ENCODE measurements around the gene CBX2.

The CBX2 gene

DNA sequence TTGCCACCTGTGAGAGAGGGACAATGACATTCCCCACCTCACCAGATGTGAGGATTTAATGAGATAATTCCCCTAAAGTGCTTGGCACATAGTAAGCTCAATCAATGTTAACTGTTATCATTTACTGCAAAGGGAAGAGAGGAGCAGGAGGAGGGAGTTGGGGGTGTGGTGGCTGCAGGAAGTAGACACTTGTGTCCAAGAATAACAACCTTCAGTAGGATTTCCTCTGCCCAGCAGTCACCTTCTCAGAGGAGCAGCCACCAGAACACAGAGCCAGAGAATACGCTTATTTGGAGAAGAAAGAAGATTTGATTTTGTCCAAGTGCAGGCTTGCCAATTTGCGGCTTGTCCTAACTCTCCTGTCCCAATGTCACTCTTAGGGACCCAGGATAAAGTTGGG is 51.1 kb downstream of the CBX2 start:
- DNase-seq (ENCODE audit: low read depth in 3 of 3): no peak

DNA sequence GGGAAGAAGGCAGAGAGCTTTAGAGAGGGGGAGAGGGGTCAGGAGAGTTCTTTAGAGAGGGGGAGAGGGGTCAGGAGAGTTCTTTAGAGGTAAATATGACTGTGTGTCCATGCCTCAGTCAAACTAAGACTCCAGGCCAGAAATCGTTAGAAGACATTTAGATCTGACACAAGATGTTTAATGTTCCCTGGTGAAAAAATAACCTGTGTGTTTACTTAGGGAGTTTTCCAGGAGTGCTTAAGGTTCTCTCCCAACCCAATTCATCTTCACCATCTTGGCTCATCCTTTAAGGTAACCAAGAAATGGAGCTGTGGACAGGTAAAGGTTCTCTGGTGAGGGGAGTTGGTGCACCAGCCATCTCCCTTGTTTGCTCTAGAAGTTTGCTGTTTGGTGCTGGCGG is 51.5 kb downstream of the CBX2 start:
- no peak for DNase-seq (ENCODE audit: low read depth in 3 of 3)

DNA sequence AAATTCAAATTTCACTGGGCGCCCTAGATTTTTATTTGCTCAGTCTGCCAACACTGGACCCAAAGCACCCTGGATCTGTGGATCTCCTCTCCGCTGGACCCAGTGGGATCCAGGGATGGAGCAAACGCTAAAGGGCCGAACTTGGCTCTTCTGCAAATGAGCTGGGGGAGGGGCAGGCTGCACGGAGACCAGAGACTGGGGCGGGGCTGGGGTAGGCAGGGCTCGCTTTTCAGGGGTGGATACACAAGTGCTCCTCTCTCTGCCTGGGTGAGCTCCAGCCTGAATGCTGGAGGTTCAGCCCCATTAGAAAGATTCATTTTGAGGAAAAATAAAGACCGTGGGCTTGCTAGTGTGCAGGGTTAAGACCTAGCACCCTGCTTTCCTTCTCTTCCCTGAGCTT is 52.4 kb downstream of the CBX2 start:
- DNase-seq (ENCODE audit: low read depth in 3 of 3): no peak

DNA sequence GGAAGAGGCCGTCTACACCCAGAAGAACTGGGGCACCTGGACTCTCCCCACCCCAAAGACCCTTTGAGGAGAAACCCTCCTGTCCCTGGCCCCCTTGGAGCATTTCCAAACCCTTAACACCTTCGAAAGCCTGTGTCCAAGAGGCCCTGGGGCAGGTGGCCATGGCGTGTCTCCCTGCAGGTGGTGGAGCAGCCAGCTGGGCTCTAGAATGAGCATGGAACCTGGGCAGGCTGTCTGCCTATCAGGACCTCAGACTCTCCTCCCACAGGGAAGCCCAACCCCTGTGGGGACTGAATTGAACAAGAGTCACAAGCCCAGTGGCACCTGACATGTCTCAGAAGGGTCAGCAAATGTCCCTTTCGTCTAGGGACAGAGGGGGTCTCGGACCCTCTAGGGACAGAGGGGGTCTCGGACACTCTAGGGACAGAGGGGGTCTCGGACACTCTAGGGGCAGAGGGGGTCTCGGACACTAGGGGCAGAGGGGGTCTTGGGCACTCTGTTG is 52.9 kb downstream of the CBX2 start:
- no peak for DNase-seq (ENCODE audit: low read depth in 3 of 3)

DNA sequence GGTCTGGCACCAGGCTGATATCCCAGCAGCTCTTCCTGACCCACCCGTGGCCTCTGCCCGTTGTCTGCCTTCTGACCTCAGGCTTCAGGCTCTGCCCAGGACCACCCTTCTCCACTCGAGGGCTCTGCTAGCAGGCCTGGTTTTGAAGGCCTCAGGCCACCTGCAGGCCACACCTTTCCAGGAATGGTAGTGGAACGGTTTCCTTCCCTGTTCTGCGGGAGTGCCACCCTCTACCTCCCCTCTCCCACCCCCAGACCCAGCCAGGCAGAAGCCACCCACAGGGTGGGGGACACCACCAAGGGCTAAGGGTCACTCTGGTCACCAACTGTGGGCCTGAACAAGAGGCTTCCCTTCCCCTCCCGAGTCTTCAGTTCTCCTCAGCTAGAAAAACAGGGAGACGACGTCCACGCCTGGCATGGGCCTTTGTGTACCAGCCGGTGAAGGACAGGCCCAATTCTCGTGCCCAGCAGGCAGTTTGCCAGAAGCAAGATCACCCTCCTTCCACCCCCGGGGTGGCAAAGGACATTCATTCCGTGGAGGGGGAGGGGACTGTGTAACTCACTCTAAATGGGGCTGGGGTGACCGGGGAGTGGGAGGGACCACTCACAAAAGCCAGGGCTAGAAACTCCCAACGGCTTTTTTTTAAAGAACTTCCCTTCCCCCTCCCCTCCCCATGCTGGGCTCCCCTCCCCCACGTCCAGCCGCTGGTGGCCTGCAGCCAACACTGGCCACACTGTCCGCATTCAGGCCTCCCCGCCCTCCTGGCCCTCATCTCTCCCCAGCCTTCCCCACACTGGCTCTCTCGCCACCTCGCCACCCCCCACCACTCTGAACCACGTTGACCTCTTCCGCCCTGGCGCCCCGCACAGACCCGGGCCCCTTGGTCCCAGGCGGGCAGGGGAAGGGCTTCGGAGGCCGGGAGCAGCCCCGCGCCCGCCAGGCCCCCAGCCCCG is 53.6 kb downstream of the CBX2 start:
- no peak for DNase-seq (ENCODE audit: low read depth in 3 of 3)

DNA sequence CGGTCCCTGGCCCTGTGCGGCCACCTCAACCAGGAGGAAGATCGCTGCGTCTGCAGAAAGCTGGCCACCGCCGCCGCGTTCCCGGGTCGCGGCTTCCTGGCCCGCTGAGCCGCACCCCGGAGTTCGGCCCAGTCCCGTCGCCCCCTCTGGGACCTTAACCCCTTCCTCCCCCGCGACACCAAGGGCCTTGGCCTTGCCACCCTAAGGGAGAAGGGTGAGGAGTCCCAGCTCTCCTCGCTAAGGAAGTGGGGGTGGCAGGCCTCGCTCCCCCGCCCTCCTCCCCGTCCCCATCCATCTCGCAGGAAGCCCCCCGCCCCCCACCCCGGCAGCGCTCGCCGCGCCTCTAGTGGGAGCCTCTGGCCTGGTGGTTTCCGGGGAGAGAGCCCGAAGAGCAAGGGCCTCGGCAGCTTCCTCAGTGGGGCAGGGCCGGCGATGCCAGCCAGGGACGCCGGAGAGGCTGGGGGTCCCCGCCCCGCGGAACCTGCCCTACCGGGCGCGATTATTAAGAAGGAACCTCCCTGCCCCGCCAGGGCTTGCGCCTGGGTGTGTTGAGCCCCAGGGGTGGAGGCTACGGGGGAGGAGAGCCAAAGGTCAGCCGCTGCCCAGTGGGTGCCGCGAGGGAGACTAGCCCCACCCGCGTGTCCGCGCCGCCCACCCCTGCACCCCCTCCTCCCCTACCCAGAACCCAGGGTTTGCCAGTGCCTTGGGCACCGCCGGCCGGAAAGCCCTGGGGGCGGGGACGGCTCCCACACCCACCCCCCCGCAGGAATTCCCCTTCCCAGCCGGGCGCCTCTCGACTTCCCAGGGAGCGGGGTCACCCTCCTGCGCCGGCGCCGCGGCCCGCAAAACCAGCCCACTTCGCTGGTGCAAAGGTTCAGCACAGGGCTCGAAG is 54.5 kb downstream of the CBX2 start:
- no peak for DNase-seq (ENCODE audit: low read depth in 3 of 3)

DNA sequence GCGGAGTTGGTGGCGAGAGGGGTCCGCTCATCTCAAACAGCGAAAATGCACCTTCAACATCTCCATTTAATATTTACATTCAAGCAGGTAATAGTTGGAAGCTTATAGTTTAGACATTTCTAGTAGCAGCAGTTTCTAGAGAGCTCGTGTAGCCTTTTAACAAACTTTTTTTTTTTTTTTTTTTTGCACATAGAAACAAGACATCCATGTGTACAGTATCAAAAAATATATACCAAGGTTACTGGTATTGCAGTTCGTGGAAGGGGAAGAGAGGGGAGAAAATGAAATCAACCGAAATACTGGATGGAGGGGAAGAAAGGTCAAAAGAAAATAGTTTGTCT is 55.1 kb downstream of the CBX2 start:
- DNase-seq (ENCODE audit: low read depth in 3 of 3): no peak

DNA sequence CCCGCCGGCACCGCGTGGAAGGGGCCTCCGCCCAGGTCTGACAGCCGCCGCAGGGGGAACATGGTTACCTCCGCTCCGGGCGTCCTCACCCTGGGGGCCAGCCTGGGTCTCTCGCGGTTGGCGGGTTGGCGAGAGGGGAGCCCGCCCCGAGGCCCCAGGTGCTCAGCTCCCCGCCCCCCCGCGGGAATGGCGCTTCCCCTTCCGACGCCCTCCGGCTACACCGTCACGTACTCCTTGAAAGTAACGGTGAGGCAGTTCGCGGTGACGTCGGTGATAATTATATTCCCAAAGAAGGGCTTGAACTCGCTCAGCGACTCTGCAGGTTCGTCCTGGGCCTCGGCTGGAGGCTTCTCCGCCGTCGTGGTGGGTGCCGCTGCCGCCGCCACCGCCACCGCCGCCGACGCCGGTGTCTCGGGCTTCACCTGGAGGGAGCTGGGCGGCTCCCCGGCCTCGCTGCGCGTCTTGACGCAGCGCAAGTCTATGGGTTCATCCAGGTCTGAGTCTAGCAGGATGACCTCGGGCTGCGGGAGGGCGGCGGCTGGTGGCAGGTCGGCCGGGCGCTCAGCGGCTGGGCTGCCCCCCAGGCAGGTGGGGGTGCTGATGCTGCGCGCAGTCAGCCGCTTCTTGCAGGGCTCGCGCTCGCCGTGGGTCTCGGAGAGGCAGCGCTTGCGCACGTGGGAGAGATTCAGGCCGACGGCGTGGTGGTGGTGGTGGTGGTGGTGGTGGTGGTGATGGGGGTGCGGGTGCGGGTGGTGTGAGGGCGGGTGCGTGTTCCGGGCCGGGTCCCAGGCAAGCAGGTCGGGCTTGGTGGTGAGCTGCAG is 56.0 kb downstream of the CBX2 start:
- DNase-seq (ENCODE audit: low read depth in 3 of 3): no peak

DNA sequence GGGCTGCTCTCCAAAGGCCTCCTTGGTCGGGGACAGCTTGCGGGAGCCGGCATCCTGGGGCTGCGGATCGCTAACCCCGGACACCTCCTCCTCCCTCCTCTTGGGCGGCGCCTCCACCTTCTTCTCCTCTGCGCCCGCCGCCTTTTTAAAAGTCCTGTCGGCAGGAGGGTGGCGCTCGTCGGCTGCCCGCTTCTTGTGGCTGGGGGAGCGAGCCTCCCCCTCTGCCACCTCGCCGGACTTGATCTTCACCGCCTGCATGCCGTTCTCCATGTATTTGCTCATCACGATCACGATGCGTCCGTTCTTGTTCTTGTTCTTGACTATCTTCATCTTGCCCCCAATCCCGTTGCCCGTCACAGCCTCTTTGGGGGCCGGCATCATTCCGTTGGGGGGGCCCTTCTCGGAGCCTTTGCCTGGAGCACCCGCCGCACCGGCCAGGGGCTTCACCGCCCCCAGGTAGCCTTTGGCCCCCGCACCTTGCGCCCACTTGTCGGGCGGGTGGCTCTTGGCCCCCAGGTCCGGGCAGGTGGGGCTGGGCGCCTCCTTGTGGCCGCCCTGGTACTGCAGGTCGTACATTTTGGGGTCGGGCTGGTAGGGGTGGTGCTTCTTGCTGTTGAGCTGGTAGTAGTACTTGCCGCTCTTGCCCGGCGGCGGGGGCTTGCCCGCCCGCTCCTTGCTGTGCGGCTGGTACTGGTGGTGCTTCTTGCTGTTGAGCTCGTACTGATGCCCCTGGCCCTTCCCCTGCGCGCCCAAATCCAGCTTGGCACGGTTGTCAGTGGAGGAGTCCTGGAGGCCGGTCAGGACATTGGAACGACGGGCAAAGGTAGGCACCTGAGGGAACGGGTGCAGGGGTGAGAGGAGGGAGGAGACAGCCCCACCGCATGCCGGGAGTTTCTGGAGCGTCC is 56.9 kb downstream of the CBX2 start:
- DNase-seq (ENCODE audit: low read depth in 3 of 3): no peak

DNA sequence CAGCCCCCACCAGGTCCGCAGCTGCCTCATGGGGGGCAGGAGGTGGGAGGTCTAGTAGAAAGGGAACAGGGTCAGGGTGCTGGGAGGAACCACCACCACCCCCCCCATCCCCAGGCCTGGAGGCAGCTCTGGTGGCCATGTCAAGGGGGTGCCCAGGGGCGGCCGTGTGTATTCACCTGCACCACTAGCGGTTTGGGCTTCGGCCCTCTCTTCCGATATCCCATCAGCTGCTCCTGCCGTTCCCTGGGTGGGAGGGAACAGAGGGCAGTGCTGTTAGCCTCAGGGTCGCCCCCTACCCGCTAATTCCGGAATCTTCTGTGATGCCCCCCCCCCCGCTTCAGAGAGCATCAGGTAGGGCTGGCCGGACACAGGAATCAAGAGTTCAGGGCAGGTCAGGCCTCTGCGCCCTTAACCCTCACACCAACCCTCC is 57.5 kb downstream of the CBX2 start:
- DNase-seq (ENCODE audit: low read depth in 3 of 3): no peak

DNA sequence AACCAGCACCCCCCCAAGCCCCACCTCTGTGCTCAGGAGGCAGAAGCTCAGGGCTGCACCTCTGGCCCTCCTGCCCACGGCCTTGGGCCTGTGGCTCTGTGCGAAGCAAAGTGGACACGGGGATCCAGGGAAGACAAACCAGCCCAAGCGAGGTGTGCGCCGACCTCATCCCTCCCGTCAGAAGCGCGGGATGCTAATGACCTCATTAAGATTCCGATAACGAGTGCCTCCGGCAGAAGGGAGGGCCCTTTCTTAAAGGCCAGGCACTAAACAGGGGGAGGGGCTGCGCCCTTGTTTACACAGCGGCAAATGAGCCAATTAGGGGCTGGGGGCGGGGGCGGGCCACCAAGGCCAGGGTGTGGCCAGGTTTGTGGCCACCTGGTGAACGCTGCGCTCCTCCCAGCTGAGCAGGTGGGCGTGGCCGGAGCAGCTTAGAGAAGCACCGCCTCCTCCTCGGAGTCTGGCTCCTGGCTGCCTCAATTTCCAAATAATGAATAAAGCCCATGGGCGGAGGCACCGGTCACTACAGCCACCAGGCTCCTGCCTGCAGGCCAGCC is 58.1 kb downstream of the CBX2 start:
- no peak for DNase-seq (ENCODE audit: low read depth in 3 of 3)

DNA sequence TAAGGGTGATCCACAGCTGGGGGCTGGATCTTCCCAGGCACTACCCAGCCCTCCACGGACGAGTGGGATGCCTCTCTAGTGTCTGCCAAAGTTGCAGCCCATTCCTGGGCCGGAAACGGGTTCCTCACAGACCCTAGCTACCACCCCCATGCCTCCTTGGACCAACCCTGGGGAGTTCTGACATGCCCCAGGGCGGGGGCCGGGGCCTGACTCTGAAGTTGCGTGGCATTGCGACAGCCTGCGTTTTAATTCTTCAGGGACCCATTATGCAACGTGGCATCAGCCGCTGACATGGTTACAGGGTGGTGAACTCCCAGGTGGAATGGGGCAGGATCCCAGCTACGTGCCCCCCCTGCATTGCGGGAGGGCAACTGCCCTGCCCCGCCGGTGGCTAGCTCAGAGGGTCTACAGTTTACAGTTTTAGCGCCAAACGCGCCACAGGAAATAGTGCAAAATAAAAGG is 58.6 kb downstream of the CBX2 start:
- no peak for DNase-seq (ENCODE audit: low read depth in 3 of 3)

DNA sequence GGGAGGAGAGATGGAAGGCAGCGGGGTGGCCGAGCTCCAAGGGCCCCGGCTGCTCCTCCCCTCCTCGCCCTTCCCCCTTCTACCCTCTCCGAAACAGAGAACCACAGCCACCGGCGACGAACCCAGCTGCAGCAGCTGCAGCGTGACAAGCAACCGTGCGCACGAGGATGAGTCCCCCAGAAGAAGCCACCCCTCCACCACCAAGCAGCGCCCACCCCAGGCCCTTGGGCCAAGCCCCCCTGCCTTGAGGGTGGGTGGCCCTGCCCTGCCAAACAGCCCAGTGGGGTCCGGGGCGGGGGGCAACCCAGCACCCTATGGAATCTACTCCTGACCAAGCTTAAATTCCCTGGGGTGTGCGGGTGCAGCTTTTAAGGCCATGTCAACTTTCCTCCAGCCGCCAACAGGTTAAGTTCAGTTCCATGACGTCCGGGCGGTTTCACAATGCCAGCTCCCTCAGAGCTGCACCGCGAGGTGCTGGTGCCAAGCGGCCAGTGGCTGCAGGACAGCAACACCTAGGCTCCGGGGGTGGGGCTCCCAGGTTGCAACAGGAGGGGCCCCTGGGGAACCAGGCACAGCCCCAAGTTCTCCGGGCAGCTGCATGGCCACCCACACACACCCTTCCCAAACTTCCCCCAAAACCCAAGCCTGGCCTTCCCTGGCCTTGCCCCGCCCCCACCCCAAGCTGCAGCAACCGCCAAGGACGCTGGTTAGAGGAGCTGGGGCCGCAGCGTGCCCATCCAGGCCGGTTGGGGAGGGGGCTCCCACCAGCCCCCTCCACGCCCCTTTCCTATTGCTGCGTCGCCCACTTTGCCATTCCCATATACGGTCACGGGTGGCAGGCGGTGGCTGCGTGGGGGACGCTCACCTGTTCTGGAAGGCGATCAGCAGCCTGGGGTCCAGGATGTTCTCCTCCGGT is 59.3 kb downstream of the CBX2 start:
- no peak for DNase-seq (ENCODE audit: low read depth in 3 of 3)
